GM12892 (cell line): ENCODE measurements around the gene FAM3D.
"Not testable (repeated sequence)": the region's sequence is repeated elsewhere in the genome, so short reads cannot be mapped to it uniquely, and the experiment has no call there.

Experiments
- DNase-seq: peaks from one replicate; pipeline ENCODE4 v3.0.0; 2011; ENCODE audit not compliant: insufficient read length
- FAIRE-seq: peaks from 2 replicates; lab custom pipeline; 2011; peaks lifted over from hg19 to GRCh38; lab: Jason Lieb, UNC
- POLR2A ChIP-seq: IDR thresholded peaks from 2 replicates; pipeline ENCODE4 v1.6.1; 2011; ENCODE audit warnings: low read depth, low read length, control low read depth
- POLR2AphosphoS5 ChIP-seq: IDR thresholded peaks from 2 replicates; pipeline ENCODE4 v1.6.1; 2011; ENCODE audit warnings: low read depth, low read length, control low read depth
- TAF1 ChIP-seq: IDR thresholded peaks from 2 replicates; pipeline ENCODE4 v1.6.1; 2011; ENCODE audit warnings: low read depth, mild to moderate bottlenecking, control low read depth, low read length, borderline replicate concordance

FAM3D gene

GRCh38 chr3:58680879-58681525 lies 14.4 kb upstream of the FAM3D start:
- DNase-seq, result no peak
- TF ChIP-seq POLR2AphosphoS5 (no peak), POLR2A (no peak), TAF1 (no peak)
- no peak for FAIRE-seq

- DNase-seq, result no peak
- no peak for FAIRE-seq
- TF ChIP-seq TAF1 (no peak), POLR2AphosphoS5 (no peak), POLR2A (no peak)
These were observed 13.5 kb upstream of the FAM3D start for GRCh38 chr3:58679974-58680666.

- TF ChIP-seq POLR2AphosphoS5 (no peak), TAF1 (no peak), POLR2A (no peak)
- FAIRE-seq (no peak), DNase-seq (no peak)
These were observed 12.9 kb upstream of the FAM3D start for GRCh38 chr3:58679446-58679845.

DNA sequence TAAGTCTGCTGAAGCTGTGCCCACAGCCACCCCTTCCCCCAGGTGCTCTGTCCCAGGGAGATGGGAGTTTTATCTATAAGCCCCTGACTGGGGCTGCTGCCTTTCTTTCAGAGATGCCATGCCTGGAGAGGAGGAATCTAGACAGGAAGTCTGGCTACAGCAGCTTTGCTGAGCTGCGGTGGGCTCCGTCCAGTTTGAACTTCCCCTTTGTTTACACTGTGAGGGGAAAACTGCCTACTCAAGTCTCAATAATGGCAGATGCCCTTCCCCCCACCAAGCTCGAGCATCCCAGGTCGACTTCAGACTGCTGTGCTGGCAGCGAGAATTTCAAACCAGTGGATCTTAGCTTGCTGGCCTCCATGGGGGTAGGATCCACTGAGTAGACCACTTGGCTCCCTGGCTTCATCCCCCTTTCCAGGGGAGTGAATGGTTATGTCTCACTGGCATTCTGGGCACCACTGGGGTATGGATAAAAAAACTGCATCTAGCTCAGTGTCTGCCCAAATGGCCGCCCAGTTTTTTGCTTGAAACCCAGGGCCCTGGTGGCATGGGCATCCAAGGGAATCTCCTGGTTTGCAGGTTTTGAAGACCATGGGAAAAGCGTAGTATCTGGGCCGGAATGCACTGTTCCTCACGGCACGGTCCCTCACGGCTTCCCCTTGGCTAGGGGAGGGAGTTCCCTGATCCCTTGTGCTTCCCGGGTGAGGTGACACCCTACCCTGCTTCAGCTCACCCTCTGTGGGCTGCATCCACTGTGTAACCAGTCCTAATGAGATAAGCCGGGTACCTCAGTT lies 11.8 kb upstream of the FAM3D start:
- not testable (repeated sequence) for DNase-seq, FAIRE-seq

DNA sequence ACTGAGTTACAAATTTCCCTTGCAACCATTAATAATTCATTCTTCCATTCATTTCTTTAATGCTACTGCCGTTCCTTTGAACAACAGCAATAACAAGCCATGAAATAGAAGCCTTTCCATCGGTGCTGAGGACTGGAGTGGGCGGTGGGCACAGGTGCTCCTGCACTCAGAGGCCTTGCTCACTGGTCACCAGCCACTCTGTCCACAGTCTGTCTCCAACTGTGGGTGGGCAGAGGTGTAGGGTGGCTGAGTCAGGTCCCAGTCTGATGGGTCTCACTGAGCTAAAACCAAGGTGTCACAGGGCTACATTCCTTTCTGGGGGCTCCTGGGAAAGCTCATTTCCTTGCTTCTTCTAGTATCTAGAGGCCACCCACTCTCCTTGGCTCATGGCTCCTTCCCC lies 6.3 kb upstream of the FAM3D start:
- TF ChIP-seq POLR2AphosphoS5 (no peak), POLR2A (no peak), TAF1 (no peak)
- no peak for DNase-seq
- no peak for FAIRE-seq

GRCh38 chr3:58672451-58672850 lies 5.9 kb upstream of the FAM3D start:
- FAIRE-seq (no peak), DNase-seq (no peak)
- TF ChIP-seq POLR2A (no peak), TAF1 (no peak), POLR2AphosphoS5 (no peak)

DNA sequence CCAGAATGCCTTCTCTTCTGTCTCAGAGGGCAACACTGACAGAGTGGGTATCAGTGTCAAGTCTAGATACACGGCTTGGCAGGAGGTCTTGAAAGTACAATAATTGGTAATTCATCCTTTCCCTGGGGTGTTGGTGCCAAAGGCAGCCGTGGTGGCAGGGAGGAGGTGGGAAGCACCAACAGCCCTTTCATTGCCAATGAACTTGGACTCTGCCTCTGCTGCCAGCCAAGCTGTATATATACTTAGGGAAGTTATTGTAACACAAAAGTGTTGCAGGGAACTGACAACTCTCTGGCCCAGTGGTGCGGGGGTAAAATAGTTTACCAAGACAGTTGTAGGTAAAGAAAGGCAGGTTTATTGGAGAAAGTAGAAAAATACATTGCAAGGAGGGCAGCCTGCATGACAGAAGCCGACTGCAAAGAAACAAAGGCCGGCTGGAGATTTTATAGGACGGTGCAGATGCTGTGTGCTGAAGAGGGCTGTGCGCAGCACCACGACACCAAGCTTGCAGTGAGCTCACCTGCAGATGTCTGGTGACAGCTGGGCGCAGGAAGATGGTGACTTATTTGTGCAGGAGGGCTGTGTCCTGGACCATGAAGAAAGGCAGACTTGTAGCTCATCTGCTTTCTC lies 4.0 kb upstream of the FAM3D start:
- FAIRE-seq, result no peak
- TF ChIP-seq POLR2AphosphoS5 (no peak), TAF1 (no peak), POLR2A (no peak)
- DNase-seq, result no peak

GRCh38 chr3:58668247-58668646 lies 1.7 kb upstream of the FAM3D start:
- no peak for FAIRE-seq

DNA sequence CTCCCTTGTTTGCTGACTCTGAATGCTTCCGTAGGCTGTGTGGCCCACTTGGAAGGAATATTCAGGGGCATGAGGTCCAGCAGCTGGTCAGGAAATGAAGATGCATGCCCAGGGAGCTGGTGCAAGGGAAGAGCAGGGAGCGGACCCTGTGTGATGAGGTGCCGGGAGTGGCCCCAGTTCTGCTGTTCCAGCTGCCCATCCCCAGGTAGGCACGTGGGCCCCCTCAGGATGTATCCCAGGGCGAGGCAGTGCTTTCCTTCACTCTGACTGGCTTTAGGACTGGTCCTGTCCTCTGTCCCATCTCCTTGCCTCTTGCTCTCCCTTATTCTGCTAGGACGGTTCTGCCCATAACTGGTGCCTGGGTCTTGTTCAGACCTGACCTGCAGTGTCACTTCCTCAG lies 1.1 kb upstream of the FAM3D start:
- DNase-seq (no peak), FAIRE-seq (no peak)
- TF ChIP-seq POLR2AphosphoS5, result no peak
- no peak for TF ChIP-seq POLR2A
- no peak for TF ChIP-seq TAF1

More at GRCh38 chr3:58668247-58668646, 1.7 kb upstream of the FAM3D start:
- DNase-seq, result no peak
- no peak for TF ChIP-seq POLR2AphosphoS5
- no peak for TF ChIP-seq POLR2A
- no peak for TF ChIP-seq TAF1

DNA sequence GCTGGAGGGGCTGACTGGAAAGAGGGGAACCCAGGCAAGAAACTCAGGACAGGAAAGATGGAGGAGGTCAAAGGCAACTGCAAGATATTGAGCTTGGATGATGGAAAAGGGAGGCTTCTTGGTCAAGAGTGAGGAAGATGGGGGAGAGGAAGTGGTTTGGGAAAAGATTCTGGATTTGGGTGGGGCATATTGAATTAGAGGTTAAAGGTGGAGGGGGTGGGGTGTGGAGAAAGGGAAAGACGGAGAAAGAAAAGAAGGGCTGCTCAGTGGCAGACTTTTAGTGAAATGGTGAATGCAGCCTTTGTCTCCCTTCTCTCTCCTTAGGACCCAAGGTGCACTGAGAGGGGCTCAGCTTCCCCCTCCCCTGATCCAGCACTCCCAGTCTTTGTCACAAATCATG lies 655 bp upstream of the FAM3D start:
- no peak for DNase-seq
- no peak for FAIRE-seq

GRCh38 chr3:58665405-58665804 lies 1.2 kb downstream of the FAM3D start:
- DNase-seq, result no peak
- TF ChIP-seq POLR2AphosphoS5, result no peak
- TF ChIP-seq TAF1, result no peak
- TF ChIP-seq POLR2A, result no peak
- FAIRE-seq, result no peak

More for the DNA sequence above, 655 bp upstream of the FAM3D start:
- TF ChIP-seq POLR2A (no peak), POLR2AphosphoS5 (no peak), TAF1 (no peak)
